CD4-positive, alpha-beta T cell (primary cell): ENCODE data around the gene GPR173. TPM values are rescaled to one million over a fixed set of nuclear protein-coding genes. Genes with fewer than 3 reads are reported as not detected.

Experiments
- ATAC-seq: fragments of 200-7000 bp; cut with Tn5 transposase; one replicate; pipeline ENCODE4 v1.10.0; 2022; ENCODE audit warnings: mild to moderate bottlenecking; ENCODE audit not compliant: poor library complexity
- CTCF ChIA-PET: fragments of 350-600 bp; sonication (Branson Sonifier 250); formaldehyde crosslinking; loops from one replicate; lab custom pipeline; 2021; ENCODE audit warnings: antibody characterized with exemption, inconsistent platforms; lab: Charles Lee
- POLR2A ChIA-PET: fragments of 350-600 bp; sonication (Branson Sonifier 250); formaldehyde crosslinking; loops from one replicate; lab custom pipeline; 2021; ENCODE audit warnings: antibody characterized with exemption, inconsistent platforms; lab: Charles Lee
- DNase-seq, 14 experiments: peaks; one replicate each; pipeline ENCODE4 v3.0.0-alpha.2; 2013 to 2020; ENCODE audit warnings: mixed read lengths in 2 of 14
- H3K27ac ChIP-seq, 2 donors: one replicate each; pipeline versions ENCODE4 v1.5.1 to v1.7.0; 2013; ENCODE audit warnings: low read length in 2 of 2, low read depth in 1 of 2, mild to moderate bottlenecking in 1 of 2
- H3K27me3 ChIP-seq, 2 experiments: 1 replicate in 1 of 2; 2 replicates in 1 of 2; pipeline versions ENCODE4 v1.6.1 to v1.7.0; 2013; ENCODE audit warnings: low read length in 2 of 2, control low read depth in 1 of 2, mild to moderate bottlenecking in 1 of 2, moderate library complexity in 1 of 2; ENCODE audit not compliant: insufficient read depth in 2 of 2, control insufficient read depth in 1 of 2
- H3K36me3 ChIP-seq: one replicate; pipeline ENCODE4 v1.6.1; 2013; ENCODE audit warnings: low read length, control low read depth; ENCODE audit not compliant: insufficient read depth
- H3K4me1 ChIP-seq: one replicate; pipeline ENCODE4 v1.6.1; 2013; ENCODE audit warnings: low read length, control low read depth; ENCODE audit not compliant: insufficient read depth
- H3K4me3 ChIP-seq: one replicate; pipeline ENCODE4 v1.5.1; 2013; ENCODE audit warnings: mild to moderate bottlenecking, low read length, moderate library complexity
- H3K9me3 ChIP-seq, 2 experiments: 1 replicate in 1 of 2; 2 replicates in 1 of 2; pipeline versions ENCODE4 v1.6.1 to v1.7.0; 2013; ENCODE audit warnings: low read length in 2 of 2, mild to moderate bottlenecking in 2 of 2, control low read depth in 1 of 2, moderate library complexity in 1 of 2; ENCODE audit not compliant: control insufficient read depth in 1 of 2, insufficient read depth in 1 of 2
- H3K27ac Mint-ChIP-seq: one replicate; pipeline ENCODE4 v1.8.0; 2020; ENCODE audit warnings: mixed read lengths
- H3K27me3 Mint-ChIP-seq: one replicate; pipeline ENCODE4 v1.8.0; 2021; ENCODE audit warnings: mixed read lengths
- H3K36me3 Mint-ChIP-seq: one replicate; pipeline ENCODE4 v1.8.0; 2021; ENCODE audit warnings: low read depth, mixed read lengths
- H3K4me1 Mint-ChIP-seq: one replicate; pipeline ENCODE4 v1.8.0; 2021; ENCODE audit warnings: low read depth, mixed read lengths
- H3K4me3 Mint-ChIP-seq: one replicate; pipeline ENCODE4 v1.8.0; 2020; ENCODE audit warnings: mild to moderate bottlenecking, mixed read lengths
- H3K9me3 Mint-ChIP-seq: one replicate; pipeline ENCODE4 v1.8.0; 2020; ENCODE audit warnings: mixed read lengths
- intact Hi-C, 2 experiments: fragments of 100-400 bp; cut with DNase I in 1 of 2; cut with micrococcal nuclease in 1 of 2; formaldehyde crosslinking; loops; one replicate each; pipeline versions ENCODE4 v1.15.1 to v1.9.0; 2023 to 2025; cut with DNase I, micrococcal nuclease
- total RNA-seq, 174 experiments: library from RNA in 2 of 174; stranded (reverse) in 2 of 174; gene quantifications; one replicate each; pipeline ENCODE4 v1.2.3 and lab custom pipeline; 2021 to 2026
- TF ChIP-seq, protein P1 (sequence below): fragments of 200-600 bp; IDR thresholded peaks from one replicate; pipeline ENCODE4 v1.8.0; 2022; ENCODE audit warnings: antibody characterized with exemption, mild to moderate bottlenecking

Gene GPR173
- total RNA-seq, 2 experiments from 2014 or later: not detected

DNA sequence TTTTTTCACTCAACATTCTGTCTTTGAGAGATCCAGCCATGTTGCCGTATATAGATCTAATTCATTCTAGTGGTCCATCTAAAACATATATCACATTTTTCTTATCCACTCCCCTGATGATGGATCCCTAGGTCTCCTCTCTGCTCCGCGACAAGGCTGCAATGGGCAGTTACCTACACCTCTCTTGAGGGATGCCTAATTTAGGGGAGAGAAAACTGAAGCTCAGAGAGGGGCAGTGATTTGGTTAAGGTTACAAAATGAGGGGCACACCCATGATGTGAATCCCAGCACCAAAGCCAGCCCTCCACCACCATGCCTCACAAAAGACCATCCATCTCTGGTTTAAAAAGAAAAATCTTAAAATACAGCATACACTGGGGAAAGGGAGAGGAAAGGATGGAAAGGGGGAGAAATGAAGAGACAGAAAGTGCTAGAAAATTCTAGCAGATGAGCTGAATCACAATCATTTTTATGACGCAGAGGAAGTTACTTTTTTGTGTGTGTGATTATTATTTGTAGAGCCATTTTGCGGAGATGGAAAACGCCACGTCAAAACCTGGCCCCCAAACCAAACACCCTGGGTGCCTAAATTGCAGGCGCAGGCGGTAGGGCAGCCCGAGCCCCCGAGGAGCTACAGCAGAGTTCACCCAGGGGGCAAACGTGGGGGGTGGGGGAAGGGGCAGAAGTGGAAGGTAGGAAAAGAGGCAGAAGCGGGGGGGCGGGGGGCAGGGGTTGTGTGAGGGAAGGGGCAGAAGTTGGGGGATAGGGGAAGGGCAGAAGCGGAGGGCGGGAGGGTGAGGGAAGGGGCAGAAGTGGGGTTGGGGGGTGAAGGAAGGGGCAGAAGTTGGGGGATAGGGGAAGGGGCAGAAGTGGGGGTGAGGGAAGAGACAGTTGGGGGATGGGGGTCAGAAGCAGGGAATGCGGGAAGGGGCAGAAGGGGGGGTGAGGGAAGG lies 32.3 kb downstream of the GPR173 start:
- TF ChIP-seq, protein P1, sequence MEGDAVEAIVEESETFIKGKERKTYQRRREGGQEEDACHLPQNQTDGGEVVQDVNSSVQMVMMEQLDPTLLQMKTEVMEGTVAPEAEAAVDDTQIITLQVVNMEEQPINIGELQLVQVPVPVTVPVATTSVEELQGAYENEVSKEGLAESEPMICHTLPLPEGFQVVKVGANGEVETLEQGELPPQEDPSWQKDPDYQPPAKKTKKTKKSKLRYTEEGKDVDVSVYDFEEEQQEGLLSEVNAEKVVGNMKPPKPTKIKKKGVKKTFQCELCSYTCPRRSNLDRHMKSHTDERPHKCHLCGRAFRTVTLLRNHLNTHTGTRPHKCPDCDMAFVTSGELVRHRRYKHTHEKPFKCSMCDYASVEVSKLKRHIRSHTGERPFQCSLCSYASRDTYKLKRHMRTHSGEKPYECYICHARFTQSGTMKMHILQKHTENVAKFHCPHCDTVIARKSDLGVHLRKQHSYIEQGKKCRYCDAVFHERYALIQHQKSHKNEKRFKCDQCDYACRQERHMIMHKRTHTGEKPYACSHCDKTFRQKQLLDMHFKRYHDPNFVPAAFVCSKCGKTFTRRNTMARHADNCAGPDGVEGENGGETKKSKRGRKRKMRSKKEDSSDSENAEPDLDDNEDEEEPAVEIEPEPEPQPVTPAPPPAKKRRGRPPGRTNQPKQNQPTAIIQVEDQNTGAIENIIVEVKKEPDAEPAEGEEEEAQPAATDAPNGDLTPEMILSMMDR: no peak
- H3K4me3 ChIP-seq: peak overlapping the region; percentile 19
- Mint-ChIP-seq H3K36me3 (peaks cover 45% of the 10 kb centered on the region), H3K4me3 (peak overlapping the region; percentile 96), H3K9me3 (no peaks in the 10 kb centered on the region), H3K4me1 (peaks cover 50% of the 10 kb centered on the region), H3K27me3 (no peaks in the 10 kb centered on the region), H3K27ac (peak overlapping the region; percentile 99)
- H3K27ac ChIP-seq: peak overlapping the region; percentile 25 to 60
- POLR2A ChIA-PET: interaction anchor here (1.5 to 2.7 kb wide), 7 partner anchors 8 to 603 kb away, joined by 6 to 31 read pairs (median 15); partner anchors contain the start of genes KANTR, KDM5C, RIBC1 and SMC1A
- ATAC-seq (no peak), DNase-seq (peak in 6 of 14 experiments; percentile 15 to 61 (median 45))
- peaks cover 21% of the 10 kb centered on the region for H3K36me3 ChIP-seq
- CTCF ChIA-PET: interaction anchor here (0.6 to 1.6 kb wide), 3 partner anchors 9 to 1545 kb away, joined by 3 to 4 read pairs (median 4); no protein-coding TSS in a partner anchor
- intact Hi-C loops: loop anchor here in 1 of 2 experiments (5.0 kb wide), 1 partner anchor 141 kb away; no protein-coding TSS in a partner anchor
- no peaks in the 10 kb centered on the region for H3K27me3 ChIP-seq
- H3K9me3 ChIP-seq: peaks cover 0 to 4% of the 10 kb centered on the region in 2 experiments
- peaks cover 30% of the 10 kb centered on the region for H3K4me1 ChIP-seq

DNA sequence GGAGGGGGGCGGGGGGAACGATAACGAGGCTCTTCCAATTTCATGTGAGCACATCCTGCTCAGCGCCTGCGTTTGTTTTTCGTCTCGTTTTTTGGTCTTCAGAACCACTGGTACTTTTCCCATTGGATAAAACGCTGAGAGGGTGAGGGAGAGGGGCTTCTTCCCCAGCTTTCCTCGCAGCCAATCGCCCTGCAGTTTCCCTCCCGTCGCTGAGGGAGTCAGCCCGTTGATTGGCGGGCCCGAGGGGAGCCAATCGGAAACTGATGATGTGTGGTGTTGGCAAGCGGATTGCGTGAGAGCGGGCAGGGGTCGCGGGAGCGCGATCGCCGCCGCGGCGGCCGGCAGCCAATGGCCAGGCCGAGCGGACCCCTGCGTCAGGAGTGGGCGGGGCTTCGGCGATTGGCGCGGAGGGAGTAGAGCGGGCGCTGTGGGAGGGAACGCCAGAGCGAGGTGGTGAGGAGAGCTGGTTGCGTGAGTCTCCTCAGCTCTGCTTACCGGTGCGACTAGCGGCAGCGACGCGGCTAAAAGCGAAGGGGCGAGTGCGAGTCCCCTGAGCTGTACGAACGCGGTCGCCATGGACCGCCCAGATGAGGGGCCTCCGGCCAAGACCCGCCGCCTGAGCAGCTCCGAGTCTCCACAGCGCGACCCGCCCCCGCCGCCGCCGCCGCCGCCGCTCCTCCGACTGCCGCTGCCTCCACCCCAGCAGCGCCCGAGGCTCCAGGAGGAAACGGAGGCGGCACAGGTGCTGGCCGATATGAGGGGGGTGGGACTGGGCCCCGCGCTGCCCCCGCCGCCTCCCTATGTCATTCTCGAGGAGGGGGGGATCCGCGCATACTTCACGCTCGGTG lies 33.6 kb downstream of the GPR173 start, which contains the start of gene TSPYL2:
TSPYL2 (plus strand) TSS at position 443 of the 848 bp plus-strand sequence; CDS start at position 575, 132 bp downstream.
- Mint-ChIP-seq H3K4me3 (peak within 1 kb of the TSS; percentile 95), H3K27ac (peak within 1 kb of the TSS; percentile 99), H3K4me1 (peaks cover 62% of the 10 kb centered on the region), H3K9me3 (no peaks in the 10 kb centered on the region), H3K27me3 (no peaks in the 10 kb centered on the region), H3K36me3 (peaks cover 57% of the 10 kb centered on the region)
- TF ChIP-seq, protein P1: no peak
- intact Hi-C loops: loop anchor here in 1 of 2 experiments (5.0 kb wide), 1 partner anchor 140 kb away; no protein-coding TSS in a partner anchor
- ChIA-PET POLR2A (interaction anchor here (0.6 to 2.7 kb wide), 18 partner anchors 8 to 1729 kb away, joined by 3 to 31 read pairs (median 6); partner anchors contain the start of genes GNL3L, KANTR, KDM5C and PHF8), CTCF (interaction anchor here (0.6 to 1.0 kb wide), 2 partner anchors 10 to 1544 kb away, joined by 4 read pairs; no protein-coding TSS in a partner anchor)
- DNase-seq (peak; percentile 88 to 97 (median 92)), ATAC-seq (peak; percentile 85)
- Histone ChIP-seq H3K27me3 (no peaks in the 10 kb centered on the region), H3K9me3 (no peaks in the 10 kb centered on the region), H3K36me3 (peaks cover 29% of the 10 kb centered on the region), H3K4me3 (peak within 1 kb of the TSS; percentile 77), H3K27ac (peak within 1 kb of the TSS; percentile 59 to 80), H3K4me1 (peaks cover 30% of the 10 kb centered on the region)
